Measurements from ENCODE around the gene FARP2. TPM values are rescaled to one million over a fixed set of nuclear protein-coding genes. Genes with fewer than 3 reads are reported as not detected.
A peak's percentile ranks its signal among the peaks of the same experiment; 100 is the strongest.

FARP2 gene, protein sequence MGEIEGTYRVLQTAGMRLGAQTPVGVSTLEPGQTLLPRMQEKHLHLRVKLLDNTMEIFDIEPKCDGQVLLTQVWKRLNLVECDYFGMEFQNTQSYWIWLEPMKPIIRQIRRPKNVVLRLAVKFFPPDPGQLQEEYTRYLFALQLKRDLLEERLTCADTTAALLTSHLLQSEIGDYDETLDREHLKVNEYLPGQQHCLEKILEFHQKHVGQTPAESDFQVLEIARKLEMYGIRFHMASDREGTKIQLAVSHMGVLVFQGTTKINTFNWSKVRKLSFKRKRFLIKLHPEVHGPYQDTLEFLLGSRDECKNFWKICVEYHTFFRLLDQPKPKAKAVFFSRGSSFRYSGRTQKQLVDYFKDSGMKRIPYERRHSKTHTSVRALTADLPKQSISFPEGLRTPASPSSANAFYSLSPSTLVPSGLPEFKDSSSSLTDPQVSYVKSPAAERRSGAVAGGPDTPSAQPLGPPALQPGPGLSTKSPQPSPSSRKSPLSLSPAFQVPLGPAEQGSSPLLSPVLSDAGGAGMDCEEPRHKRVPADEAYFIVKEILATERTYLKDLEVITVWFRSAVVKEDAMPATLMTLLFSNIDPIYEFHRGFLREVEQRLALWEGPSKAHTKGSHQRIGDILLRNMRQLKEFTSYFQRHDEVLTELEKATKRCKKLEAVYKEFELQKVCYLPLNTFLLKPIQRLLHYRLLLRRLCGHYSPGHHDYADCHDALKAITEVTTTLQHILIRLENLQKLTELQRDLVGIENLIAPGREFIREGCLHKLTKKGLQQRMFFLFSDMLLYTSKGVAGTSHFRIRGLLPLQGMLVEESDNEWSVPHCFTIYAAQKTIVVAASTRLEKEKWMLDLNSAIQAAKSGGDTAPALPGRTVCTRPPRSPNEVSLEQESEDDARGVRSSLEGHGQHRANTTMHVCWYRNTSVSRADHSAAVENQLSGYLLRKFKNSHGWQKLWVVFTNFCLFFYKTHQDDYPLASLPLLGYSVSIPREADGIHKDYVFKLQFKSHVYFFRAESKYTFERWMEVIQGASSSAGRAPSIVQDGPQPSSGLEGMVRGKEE
- 35.4 and 40.6 TPM in 2 replicates for total RNA-seq (2012; rRNA removed)

DNA sequence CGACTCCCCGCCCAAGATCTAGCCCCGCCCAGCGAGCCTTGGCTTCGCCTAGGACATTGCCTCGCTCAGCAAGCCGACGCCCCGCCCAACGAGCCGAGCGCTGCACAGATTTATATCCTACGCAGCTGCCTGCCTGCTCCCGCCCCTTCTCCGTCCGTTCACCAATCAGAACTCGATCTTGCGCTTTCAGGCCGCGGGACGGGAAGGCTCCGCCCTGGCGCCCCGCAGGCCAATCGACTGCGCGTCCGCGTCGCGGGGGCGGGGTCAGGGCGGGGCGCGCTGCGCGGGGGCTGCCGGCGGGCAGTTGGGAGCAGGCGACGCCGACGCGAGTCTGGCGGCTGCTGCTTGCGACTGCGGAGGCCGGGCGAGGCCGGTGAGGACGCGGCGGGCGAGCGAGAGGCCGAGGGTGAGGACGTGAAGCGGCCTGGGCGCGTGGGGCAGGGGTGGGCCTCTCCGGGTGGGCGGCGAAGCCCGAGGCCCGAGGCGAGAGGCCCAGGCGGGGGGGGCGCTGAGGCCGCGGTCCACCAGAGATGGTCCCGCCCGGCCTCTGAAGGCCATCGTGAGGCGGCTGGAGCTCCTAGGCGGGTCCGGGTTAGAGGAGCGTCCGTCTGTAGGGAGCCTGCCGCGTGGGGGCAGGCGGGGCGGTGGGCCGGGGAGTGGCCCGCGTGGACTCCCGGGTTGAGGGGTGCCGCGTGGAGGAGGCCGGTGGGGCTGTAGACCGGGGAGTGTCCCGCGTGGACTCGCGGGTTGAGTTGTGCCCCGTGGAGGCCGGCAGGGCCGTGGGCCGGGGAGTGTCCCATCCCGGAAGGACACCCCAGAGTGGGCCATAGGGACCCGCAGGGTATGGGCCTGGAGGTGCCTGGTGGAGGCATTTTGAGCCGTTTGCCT lies at the start of gene FARP2:
Gene FARP2, plus strand, starts transcription at position 303 of the 888 bp plus-strand sequence. CDS start 16,823 bp downstream, outside the sequence.
- Histone ChIP-seq H3K27me3 (ENCODE audit: control insufficient read depth, insufficient read depth, low read length) (no peaks in the 10 kb centered on the region), H3K9ac (ENCODE audit: low read depth, low read length) (peak within 1 kb of the TSS; percentile 94), H3K4me3 (ENCODE audit: low read length) (peak within 1 kb of the TSS; percentile 95), H3K4me2 (ENCODE audit: low read length) (peak within 1 kb of the TSS; percentile 91), H3K4me1 (ENCODE audit: control insufficient read depth, insufficient read depth, low read length) (peaks cover 16% of the 10 kb centered on the region), H3K9me3 (replicated peaks; ENCODE audit: low read length) (no peaks in the 10 kb centered on the region), H3K36me3 (ENCODE audit: insufficient read depth, low read length) (peaks cover 39% of the 10 kb centered on the region)

DNA sequence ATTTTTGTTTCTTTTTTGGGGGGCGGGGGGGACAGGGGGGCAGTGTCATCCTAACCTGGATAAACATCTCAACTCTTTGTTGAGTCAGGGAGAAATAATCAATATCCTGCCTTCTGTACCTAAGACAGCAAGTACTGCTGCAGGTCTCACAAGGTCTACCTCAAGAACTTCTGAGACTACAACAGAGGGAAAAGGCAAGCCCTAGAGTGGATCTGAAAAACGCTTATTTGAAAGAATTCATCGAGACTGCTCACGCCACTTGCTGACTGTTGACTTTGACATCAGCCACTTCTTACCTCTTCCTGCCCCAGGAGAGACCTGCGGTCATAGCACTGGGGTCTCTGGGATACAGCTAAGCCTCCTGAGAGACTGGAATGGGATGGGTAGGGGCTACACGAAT lies 49.0 kb upstream of the FARP2 start:
- Histone ChIP-seq H3K4me2 (ENCODE audit: low read length) (no peak overlapping the region), H3K9me3 (replicated peaks; ENCODE audit: low read length) (no peaks in the 10 kb centered on the region), H3K4me1 (ENCODE audit: control insufficient read depth, insufficient read depth, low read length) (peaks cover 32% of the 10 kb centered on the region)

DNA sequence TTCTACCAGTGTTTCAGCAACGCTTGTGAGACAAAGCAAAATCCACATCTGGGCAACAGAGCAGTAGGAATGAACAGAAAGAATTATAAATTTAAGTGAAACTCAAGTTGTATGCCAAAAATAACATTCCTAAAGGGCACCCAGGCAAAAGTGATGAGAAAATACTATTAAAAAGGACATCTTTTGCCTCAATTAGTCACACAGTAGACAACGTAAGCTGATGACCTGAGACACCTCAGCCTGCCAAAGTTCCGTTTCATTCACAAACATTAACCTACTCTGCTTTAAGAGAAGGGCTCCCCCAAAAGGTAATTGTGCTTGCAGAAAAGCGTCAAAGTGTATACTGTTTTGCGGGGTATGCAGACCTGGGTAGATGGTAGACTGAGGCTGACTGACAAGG lies 47.8 kb upstream of the FARP2 start:
- Histone ChIP-seq H3K9ac (ENCODE audit: low read depth, low read length) (no peak overlapping the region), H3K4me1 (ENCODE audit: control insufficient read depth, insufficient read depth, low read length) (peaks cover 44% of the 10 kb centered on the region), H3K4me2 (ENCODE audit: low read length) (no peak overlapping the region), H3K36me3 (ENCODE audit: insufficient read depth, low read length) (peaks cover 2% of the 10 kb centered on the region), H3K4me3 (ENCODE audit: low read length) (no peak overlapping the region), H3K9me3 (replicated peaks; ENCODE audit: low read length) (no peaks in the 10 kb centered on the region), H3K27me3 (ENCODE audit: control insufficient read depth, insufficient read depth, low read length) (no peaks in the 10 kb centered on the region)

More for the DNA sequence above, 49.0 kb upstream of the FARP2 start:
- Histone ChIP-seq H3K4me3 (ENCODE audit: low read length) (no peak overlapping the region), H3K9ac (ENCODE audit: low read depth, low read length) (no peak overlapping the region), H3K36me3 (ENCODE audit: insufficient read depth, low read length) (peaks cover 2% of the 10 kb centered on the region), H3K27me3 (ENCODE audit: control insufficient read depth, insufficient read depth, low read length) (no peaks in the 10 kb centered on the region)

DNA sequence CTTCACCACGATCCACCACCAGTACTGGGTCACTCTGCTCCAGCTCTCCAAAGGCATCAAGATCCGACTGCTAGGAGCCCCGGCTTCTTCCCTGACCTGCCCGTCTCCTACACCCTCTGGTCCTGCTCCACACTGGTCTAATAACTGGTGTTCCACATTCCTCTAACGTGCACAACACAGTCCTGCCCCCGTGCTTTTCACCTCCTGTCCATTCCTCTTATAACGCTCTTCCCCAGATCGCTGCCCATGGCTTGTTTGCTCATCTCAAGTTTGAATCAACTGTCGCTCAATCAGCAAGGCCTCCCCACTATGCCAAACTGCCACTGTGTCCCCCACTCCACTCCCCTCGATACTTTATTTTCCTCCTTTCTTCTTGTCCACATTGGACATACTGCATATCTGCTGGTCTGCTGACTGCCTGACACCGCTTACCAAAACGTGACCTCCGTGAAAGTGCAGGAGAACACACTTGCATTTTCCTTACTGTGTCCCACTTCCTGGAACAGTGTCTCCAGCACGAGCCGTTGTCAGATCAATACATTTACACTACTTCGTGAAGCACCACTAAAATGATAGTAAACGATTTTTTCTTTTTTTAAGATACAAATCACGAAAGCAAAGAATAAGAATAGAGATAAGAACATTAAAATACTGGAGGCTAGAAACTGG lies 47.1 kb upstream of the FARP2 start:
- Histone ChIP-seq H3K27me3 (ENCODE audit: control insufficient read depth, insufficient read depth, low read length) (no peaks in the 10 kb centered on the region), H3K9ac (ENCODE audit: low read depth, low read length) (no peak overlapping the region), H3K4me1 (ENCODE audit: control insufficient read depth, insufficient read depth, low read length) (peaks cover 50% of the 10 kb centered on the region), H3K4me2 (ENCODE audit: low read length) (no peak overlapping the region), H3K4me3 (ENCODE audit: low read length) (no peak overlapping the region), H3K9me3 (replicated peaks; ENCODE audit: low read length) (no peaks in the 10 kb centered on the region), H3K36me3 (ENCODE audit: insufficient read depth, low read length) (peaks cover 2% of the 10 kb centered on the region)

DNA sequence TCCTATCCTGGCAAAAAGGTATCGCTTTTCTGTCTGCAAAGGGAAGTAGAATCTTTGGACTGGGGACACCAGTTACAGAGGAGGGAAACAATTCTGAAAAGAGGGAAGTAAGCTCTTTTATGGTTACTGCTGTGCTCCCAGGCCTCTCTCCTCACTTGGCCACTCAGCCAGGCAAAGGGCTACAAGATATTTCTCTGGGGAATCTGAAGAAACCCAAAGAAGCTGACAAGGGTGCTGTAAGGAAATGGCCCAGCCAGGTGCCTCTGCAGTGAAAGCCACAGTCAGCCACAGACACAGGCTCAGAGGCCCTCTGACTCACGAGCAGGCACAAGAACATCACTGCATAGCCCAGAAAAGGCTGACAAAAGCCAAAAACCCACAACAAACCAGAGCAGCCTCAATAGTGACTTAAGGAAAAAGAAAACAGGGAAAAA lies 46.4 kb upstream of the FARP2 start:
- Histone ChIP-seq H3K36me3 (ENCODE audit: insufficient read depth, low read length) (peaks cover 2% of the 10 kb centered on the region), H3K4me2 (ENCODE audit: low read length) (peak overlapping the region; percentile 22), H3K4me3 (ENCODE audit: low read length) (no peak overlapping the region), H3K27me3 (ENCODE audit: control insufficient read depth, insufficient read depth, low read length) (no peaks in the 10 kb centered on the region), H3K9me3 (replicated peaks; ENCODE audit: low read length) (no peaks in the 10 kb centered on the region), H3K9ac (ENCODE audit: low read depth, low read length) (no peak overlapping the region), H3K4me1 (ENCODE audit: control insufficient read depth, insufficient read depth, low read length) (peaks cover 52% of the 10 kb centered on the region)

DNA sequence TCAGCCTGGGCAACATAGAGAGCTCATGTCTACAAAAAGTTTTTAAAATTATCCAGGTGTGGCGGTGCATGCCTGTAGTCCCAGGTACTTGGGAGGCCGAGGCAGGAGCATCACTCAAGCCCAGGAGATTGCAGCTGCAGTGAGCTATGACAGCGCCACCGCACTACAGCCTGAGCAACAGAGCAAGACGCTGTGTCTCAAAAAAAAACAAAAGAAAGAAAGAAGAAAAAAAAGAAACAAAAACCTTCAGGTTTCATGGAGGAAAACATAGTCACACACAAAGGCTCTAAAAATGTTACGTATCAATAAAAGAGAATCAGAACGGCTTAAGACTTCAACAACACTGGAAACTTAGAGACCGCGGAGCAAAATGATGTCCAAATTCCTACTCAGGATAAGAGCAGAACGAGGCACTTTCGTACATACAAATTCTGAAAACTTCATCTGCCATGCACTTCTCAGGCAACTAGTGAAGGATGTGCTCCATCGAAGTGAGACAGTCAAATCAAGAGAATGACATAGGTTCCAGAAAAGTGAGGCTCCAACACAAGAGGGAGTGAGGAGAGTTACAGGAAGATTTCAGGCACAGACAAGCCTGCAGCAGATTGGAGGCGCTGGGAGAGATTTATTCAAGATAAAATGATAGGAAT lies 45.0 kb upstream of the FARP2 start:
- H3K9ac ChIP-seq (ENCODE audit: low read depth, low read length) = no peak overlapping the region
- no peaks in the 10 kb centered on the region for H3K27me3 ChIP-seq (ENCODE audit: control insufficient read depth, insufficient read depth, low read length)
- H3K9me3 ChIP-seq (replicated peaks; ENCODE audit: low read length) = no peaks in the 10 kb centered on the region
- no peak overlapping the region for H3K4me2 ChIP-seq (ENCODE audit: low read length)
- no peak overlapping the region for H3K4me3 ChIP-seq (ENCODE audit: low read length)
- peaks cover 52% of the 10 kb centered on the region for H3K4me1 ChIP-seq (ENCODE audit: control insufficient read depth, insufficient read depth, low read length)
- H3K36me3 ChIP-seq (ENCODE audit: insufficient read depth, low read length) = peaks cover 2% of the 10 kb centered on the region

DNA sequence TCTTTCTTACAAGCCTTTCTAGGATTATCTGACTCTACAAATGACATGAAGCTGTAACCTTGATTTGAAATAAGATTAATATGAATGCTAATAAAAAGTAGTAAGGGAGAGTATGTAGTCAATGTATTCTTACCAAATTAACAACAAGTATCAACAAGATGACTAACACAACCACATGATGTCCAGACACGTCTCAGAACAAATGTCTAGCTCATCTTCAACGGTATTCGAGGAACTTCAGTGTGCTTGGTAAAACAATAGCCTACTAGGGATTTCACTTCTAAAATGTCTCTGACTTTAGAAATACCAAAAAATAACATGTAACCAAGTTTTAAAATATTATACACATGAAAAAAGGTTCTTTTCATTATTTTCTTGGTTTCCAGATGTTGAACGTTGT lies 44.0 kb upstream of the FARP2 start:
- Histone ChIP-seq H3K4me3 (ENCODE audit: low read length) (no peak overlapping the region), H3K4me1 (ENCODE audit: control insufficient read depth, insufficient read depth, low read length) (peaks cover 52% of the 10 kb centered on the region), H3K36me3 (ENCODE audit: insufficient read depth, low read length) (no peaks in the 10 kb centered on the region), H3K9me3 (replicated peaks; ENCODE audit: low read length) (no peaks in the 10 kb centered on the region), H3K27me3 (ENCODE audit: control insufficient read depth, insufficient read depth, low read length) (no peaks in the 10 kb centered on the region), H3K9ac (ENCODE audit: low read depth, low read length) (no peak overlapping the region), H3K4me2 (ENCODE audit: low read length) (peak overlapping the region; percentile 37)

DNA sequence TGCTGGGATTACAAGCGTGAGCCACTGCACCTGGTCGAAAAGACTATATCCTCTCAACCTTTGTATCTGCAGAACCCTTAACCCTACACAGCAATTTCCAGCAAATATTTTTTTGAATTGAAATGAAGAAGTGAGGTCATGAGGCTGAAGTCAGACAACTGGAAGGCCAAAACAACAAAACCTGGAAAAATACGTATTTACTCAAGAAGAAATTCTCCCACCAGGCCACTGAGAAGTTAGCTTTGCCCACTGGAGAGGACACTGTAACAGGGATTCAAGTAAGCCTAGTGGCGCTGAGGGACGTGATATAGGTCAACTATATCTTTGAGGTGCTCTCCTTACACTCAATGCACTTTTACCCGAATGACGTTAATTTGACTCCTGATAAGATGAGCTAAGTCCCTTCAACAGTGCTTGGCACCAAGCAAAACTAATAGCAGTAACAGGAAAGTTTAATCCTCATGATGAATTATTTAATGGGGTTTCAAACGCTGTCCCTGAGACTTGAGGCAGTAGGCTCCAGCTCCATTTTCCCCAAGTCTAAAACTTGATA lies 42.5 kb upstream of the FARP2 start:
- Histone ChIP-seq H3K4me2 (ENCODE audit: low read length) (peak overlapping the region; percentile 92), H3K27me3 (ENCODE audit: control insufficient read depth, insufficient read depth, low read length) (no peaks in the 10 kb centered on the region), H3K4me3 (ENCODE audit: low read length) (peak overlapping the region; percentile 95), H3K9ac (ENCODE audit: low read depth, low read length) (peak overlapping the region; percentile 99), H3K36me3 (ENCODE audit: insufficient read depth, low read length) (peaks cover 3% of the 10 kb centered on the region), H3K9me3 (replicated peaks; ENCODE audit: low read length) (no peaks in the 10 kb centered on the region), H3K4me1 (ENCODE audit: control insufficient read depth, insufficient read depth, low read length) (peaks cover 54% of the 10 kb centered on the region)

DNA sequence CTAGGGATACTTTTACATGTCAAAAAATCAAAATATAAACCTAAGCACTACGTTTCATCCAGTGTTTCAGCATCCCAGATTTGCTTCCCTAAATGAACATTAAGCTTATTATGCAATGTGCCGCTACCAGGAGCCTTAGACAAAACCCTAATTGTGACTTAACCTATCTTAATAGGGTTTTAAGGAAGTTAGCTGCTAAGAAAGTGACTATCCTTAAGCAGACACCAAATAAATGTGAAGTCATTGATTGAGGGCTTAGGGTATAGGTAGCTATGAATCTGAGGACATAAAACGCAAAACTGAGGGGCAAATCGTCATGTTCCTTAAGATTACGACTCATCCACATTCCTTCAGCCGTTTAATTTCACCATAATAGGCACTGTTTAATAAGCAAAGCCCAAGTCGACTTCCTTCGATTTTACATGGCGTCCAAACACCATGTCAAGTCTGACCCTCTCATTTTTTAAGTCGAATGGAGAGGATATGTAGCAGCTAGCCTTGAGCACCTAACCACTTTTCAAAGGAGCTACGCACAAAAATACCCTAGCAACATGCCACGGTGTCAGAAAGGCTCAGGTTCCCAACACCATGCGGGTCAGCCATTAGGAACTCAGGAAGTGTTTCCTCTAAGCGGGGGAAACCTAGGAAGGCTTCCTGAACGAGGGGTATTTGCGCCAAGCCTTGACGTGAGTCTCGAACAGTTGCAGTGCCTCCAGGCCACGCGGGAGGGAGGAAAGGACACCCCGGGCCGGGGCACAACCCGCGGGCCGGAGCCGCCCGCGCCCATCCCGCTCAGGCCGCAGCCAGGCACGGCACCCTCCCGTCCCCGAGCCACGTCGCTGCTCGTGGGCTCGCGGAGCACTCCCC lies 41.6 kb upstream of the FARP2 start:
- Histone ChIP-seq H3K4me2 (ENCODE audit: low read length) (peak overlapping the region; percentile 92), H3K4me3 (ENCODE audit: low read length) (peak overlapping the region; percentile 95), H3K27me3 (ENCODE audit: control insufficient read depth, insufficient read depth, low read length) (no peaks in the 10 kb centered on the region), H3K9ac (ENCODE audit: low read depth, low read length) (peak overlapping the region; percentile 99), H3K4me1 (ENCODE audit: control insufficient read depth, insufficient read depth, low read length) (peaks cover 59% of the 10 kb centered on the region), H3K36me3 (ENCODE audit: insufficient read depth, low read length) (peaks cover 6% of the 10 kb centered on the region), H3K9me3 (replicated peaks; ENCODE audit: low read length) (no peaks in the 10 kb centered on the region)

All from skeletal muscle satellite cell (primary cell).